Measurements from ENCODE around the gene KRTAP13-2. TPM values are rescaled to one million over a fixed set of nuclear protein-coding genes. Genes with fewer than 3 reads are reported as not detected.

Gene KRTAP13-2, protein sequence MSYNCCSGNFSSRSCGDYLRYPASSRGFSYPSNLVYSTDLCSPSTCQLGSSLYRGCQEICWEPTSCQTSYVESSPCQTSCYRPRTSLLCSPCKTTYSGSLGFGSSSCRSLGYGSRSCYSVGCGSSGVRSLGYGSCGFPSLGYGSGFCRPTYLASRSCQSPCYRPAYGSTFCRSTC
- total RNA-seq, result not detected in 2 replicates

GRCh38 chr21:30372139-30372770 is at the start of gene KRTAP13-2:
KRTAP13-2 (minus strand) TSS chr21:30372271; CDS start chr21:30372213, 58 bp downstream.
- TF ChIP-seq, protein P1, sequence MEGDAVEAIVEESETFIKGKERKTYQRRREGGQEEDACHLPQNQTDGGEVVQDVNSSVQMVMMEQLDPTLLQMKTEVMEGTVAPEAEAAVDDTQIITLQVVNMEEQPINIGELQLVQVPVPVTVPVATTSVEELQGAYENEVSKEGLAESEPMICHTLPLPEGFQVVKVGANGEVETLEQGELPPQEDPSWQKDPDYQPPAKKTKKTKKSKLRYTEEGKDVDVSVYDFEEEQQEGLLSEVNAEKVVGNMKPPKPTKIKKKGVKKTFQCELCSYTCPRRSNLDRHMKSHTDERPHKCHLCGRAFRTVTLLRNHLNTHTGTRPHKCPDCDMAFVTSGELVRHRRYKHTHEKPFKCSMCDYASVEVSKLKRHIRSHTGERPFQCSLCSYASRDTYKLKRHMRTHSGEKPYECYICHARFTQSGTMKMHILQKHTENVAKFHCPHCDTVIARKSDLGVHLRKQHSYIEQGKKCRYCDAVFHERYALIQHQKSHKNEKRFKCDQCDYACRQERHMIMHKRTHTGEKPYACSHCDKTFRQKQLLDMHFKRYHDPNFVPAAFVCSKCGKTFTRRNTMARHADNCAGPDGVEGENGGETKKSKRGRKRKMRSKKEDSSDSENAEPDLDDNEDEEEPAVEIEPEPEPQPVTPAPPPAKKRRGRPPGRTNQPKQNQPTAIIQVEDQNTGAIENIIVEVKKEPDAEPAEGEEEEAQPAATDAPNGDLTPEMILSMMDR (IDR thresholded peaks at IDR 0.05; ENCODE audit: insufficient read depth, low read depth, low read length), result no peak
- H3K4me3 ChIP-seq (ENCODE audit: low read depth, low read length), result no peak within 1 kb of the TSS
- no peak for DNase-seq (ENCODE audit: low read depth)

DNA sequence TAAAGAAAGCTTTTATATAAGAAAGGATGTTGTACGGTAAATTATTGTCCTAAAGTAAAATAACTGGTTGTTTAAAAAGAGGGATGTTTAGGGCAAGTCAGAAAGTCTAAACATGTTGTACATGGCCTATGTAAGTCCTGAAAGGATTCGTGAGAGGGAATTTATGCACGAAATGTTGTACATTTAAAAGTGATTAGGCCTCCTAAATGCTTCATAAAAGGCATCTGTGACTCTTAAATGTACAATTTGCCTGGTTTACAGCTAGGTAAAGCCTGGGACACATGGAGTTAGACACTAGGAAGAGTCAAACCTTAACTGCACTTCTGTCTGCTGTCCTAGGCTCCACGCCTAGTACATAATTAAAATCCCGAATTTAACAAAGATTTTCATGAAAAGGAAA is 43.9 kb upstream of the KRTAP13-2 start:
- TF ChIP-seq, protein P1 (IDR thresholded peaks at IDR 0.05; ENCODE audit: insufficient read depth, low read depth, low read length), result no peak
- H3K4me3 ChIP-seq (ENCODE audit: low read depth, low read length), result no peak overlapping the region
- DNase-seq (ENCODE audit: low read depth), result no peak

- no peak overlapping the region for H3K4me3 ChIP-seq (ENCODE audit: low read depth, low read length)
- peak; percentile 6 for DNase-seq (ENCODE audit: low read depth)
- TF ChIP-seq, protein P1 (IDR thresholded peaks at IDR 0.05; ENCODE audit: insufficient read depth, low read depth, low read length), result no peak
Measured at GRCh38 chr21:30408782-30409494, 36.9 kb upstream of the KRTAP13-2 start.

- DNase-seq (ENCODE audit: low read depth), result no peak
- no peak within 1 kb of the TSS for H3K4me3 ChIP-seq (ENCODE audit: low read depth, low read length)
- TF ChIP-seq, protein P1 (IDR thresholded peaks at IDR 0.05; ENCODE audit: insufficient read depth, low read depth, low read length), result no peak
Measured at GRCh38 chr21:30395731-30396130, 23.7 kb upstream of the KRTAP13-2 start, which contains the start of gene KRTAP13-1. KRTAP13-1 (plus strand) TSS chr21:30396031; CDS start chr21:30396087, 56 bp downstream.

- DNase-seq (ENCODE audit: low read depth), result no peak
- H3K4me3 ChIP-seq (ENCODE audit: low read depth, low read length), result no peak overlapping the region
- TF ChIP-seq, protein P1 (IDR thresholded peaks at IDR 0.05; ENCODE audit: insufficient read depth, low read depth, low read length), result no peak
Measured at GRCh38 chr21:30391492-30392025, 19.5 kb upstream of the KRTAP13-2 start.

- H3K4me3 ChIP-seq (ENCODE audit: low read depth, low read length), result no peak overlapping the region
- TF ChIP-seq, protein P1 (IDR thresholded peaks at IDR 0.05; ENCODE audit: insufficient read depth, low read depth, low read length), result no peak
Measured at GRCh38 chr21:30382201-30382600, 10.1 kb upstream of the KRTAP13-2 start.

More at GRCh38 chr21:30382201-30382600, 10.1 kb upstream of the KRTAP13-2 start:
- DNase-seq (ENCODE audit: low read depth), result no peak
